K562 (cell line): ENCODE data around the gene CYSRT1. TPM values are rescaled to one million over a fixed set of nuclear protein-coding genes. Genes with fewer than 3 reads are reported as not detected.

Experiments used
- ATAC-seq: fragments of 200-7000 bp; cut with Tn5 transposase; 3 replicates; pipeline ENCODE4 v1.9.1; 2020; ENCODE audit warnings: moderate library complexity
- BruUV-seq: library from RNA; stranded (reverse); fragments of 400-500 nt; replicated peaks from 2 replicates; lab custom pipeline; 2021; lab: Mats Ljungman, UMichigan
- CTCF ChIA-PET: fragments of 300-600 bp; formaldehyde crosslinking; extraction: SDS; loops from one replicate; lab custom pipeline; 2021; ENCODE audit warnings: low intra/inter-chr PET ratio; lab: Yijun Ruan, JAX
- POLR2A ChIA-PET: fragments of 300-600, 350-650 bp; sonication (Branson Sonifier 250); formaldehyde crosslinking; extraction: SDS; loops from one replicate; lab custom pipeline; 2021; ENCODE audit warnings: antibody characterized with exemption, inconsistent platforms; lab: Yijun Ruan, JAX
- DNase-seq, 4 experiments: peaks; one replicate each; pipeline versions ENCODE4 v3.0.0 to v3.0.0-alpha.2; 2011 to 2018; ENCODE audit warnings: low spot score in 3 of 4, mixed read lengths in 3 of 4; ENCODE audit errors: extremely low read depth in 1 of 4
- FAIRE-seq: peaks from 2 replicates; lab custom pipeline; 2011; peaks lifted over from hg19 to GRCh38; lab: Jason Lieb, UNC
- H2AFZ ChIP-seq: 2 replicates; pipeline ENCODE4 v1.6.0; 2011; ENCODE audit warnings: low read depth, low read length, control low read depth, inconsistent platforms
- H3K27ac ChIP-seq: fragments of 200-600 bp; 3 replicates; pipeline ENCODE4 v1.8.0; 2011; ENCODE audit warnings: low read depth, mild to moderate bottlenecking, control low read depth, inconsistent platforms, low read length, moderate library complexity, mixed read lengths; ENCODE audit errors: extremely low read depth
- H3K27me3 ChIP-seq, 2 experiments: fragments of 300-600 bp in 1 of 2; 2 replicates in 1 of 2; 3 replicates in 1 of 2; pipeline versions ENCODE4 v1.6.0 to v1.8.0; 2011; ENCODE audit warnings: inconsistent platforms in 2 of 2, low read length in 2 of 2, mild to moderate bottlenecking in 1 of 2, mixed read lengths in 1 of 2, moderate library complexity in 1 of 2; ENCODE audit not compliant: control insufficient read depth in 2 of 2, insufficient read depth in 2 of 2
- H3K36me3 ChIP-seq: fragments of 300-600 bp; 3 replicates; pipeline ENCODE4 v1.8.0; 2011; ENCODE audit warnings: mild to moderate bottlenecking, low read length, inconsistent platforms; ENCODE audit not compliant: control insufficient read depth, insufficient read depth
- H3K4me1 ChIP-seq, 2 experiments: fragments of 200-600 bp in 1 of 2; replicated peaks in 1 of 2; 2 replicates in 1 of 2; 3 replicates in 1 of 2; pipeline versions ENCODE4 v1.5.1 to v1.8.0; 2011; ENCODE audit warnings: inconsistent platforms in 2 of 2, low read length in 2 of 2, mild to moderate bottlenecking in 1 of 2, mixed read lengths in 1 of 2, moderate library complexity in 1 of 2; ENCODE audit not compliant: control insufficient read depth in 2 of 2, insufficient read depth in 2 of 2
- H3K4me2 ChIP-seq: 2 replicates; pipeline ENCODE4 v1.6.1; 2011; ENCODE audit warnings: low read length, control low read depth, inconsistent platforms, mixed read lengths; ENCODE audit not compliant: insufficient read depth
- H3K4me3 ChIP-seq: fragments of 200-600 bp; sonication (generic), shearing (Covaris generic); 2 replicates; pipeline ENCODE4 v1.5.1; 2016; ENCODE audit warnings: control low read depth, inconsistent platforms
- H3K79me2 ChIP-seq: fragments of 200-600 bp; 3 replicates; pipeline ENCODE4 v1.8.0; 2011; ENCODE audit warnings: low read length, inconsistent platforms; ENCODE audit not compliant: control insufficient read depth, insufficient read depth
- H3K9ac ChIP-seq, 2 experiments: 2 replicates each; pipeline versions ENCODE4 v1.6.0 to v1.6.1; 2011; ENCODE audit warnings: low read depth in 2 of 2, low read length in 2 of 2, control low read depth in 1 of 2, inconsistent platforms in 1 of 2, mild to moderate bottlenecking in 1 of 2, mixed read lengths in 1 of 2; ENCODE audit not compliant: insufficient read depth in 1 of 2
- H3K9me1 ChIP-seq: one replicate; pipeline ENCODE4 v1.6.0; 2011; ENCODE audit warnings: inconsistent platforms, mild to moderate bottlenecking, low read length, moderate library complexity; ENCODE audit not compliant: control insufficient read depth, insufficient read depth
- H3K9me3 ChIP-seq: replicated peaks from 2 replicates; pipeline ENCODE4 v1.5.1; 2011; ENCODE audit warnings: low read depth, low read length, inconsistent platforms; ENCODE audit not compliant: control insufficient read depth, insufficient read depth
- H4K20me1 ChIP-seq: replicated peaks from 2 replicates; pipeline ENCODE4 v1.6.1; 2011; ENCODE audit warnings: low read length, inconsistent platforms, mixed read lengths; ENCODE audit not compliant: control insufficient read depth, insufficient read depth
- BACH1 ChIP-seq: fragments of 200-800 bp; sonication (Bioruptor generic); IDR thresholded peaks from 2 replicates; pipeline ENCODE4 v1.6.1; 2016; ENCODE audit warnings: missing genetic modification characterization, missing compliant biosample characterization
- C11orf30 ChIP-seq: fragments of 450-650 bp; IDR thresholded peaks from 2 replicates; pipeline ENCODE4 v1.6.1; 2016; ENCODE audit warnings: low read depth, mild to moderate bottlenecking
- FOXA1 ChIP-seq: fragments of 450-650 bp; IDR thresholded peaks from 2 replicates; pipeline ENCODE4 v1.6.1; 2016; ENCODE audit warnings: mild to moderate bottlenecking, borderline replicate concordance
- GTF2F1 ChIP-seq: IDR thresholded peaks from 2 replicates; pipeline ENCODE4 v1.6.1; 2011; ENCODE audit warnings: low read depth, low read length, improper control_type of control experiment
- HNRNPK ChIP-seq: fragments of 200-400 bp; formaldehyde crosslinking; IDR thresholded peaks from one replicate; pipeline ENCODE4 v1.6.1; 2018; ENCODE audit warnings: mild to moderate bottlenecking, low read depth, low read length; ENCODE audit not compliant: poor library complexity, severe bottlenecking
- HNRNPL ChIP-seq: fragments of 200-400 bp; formaldehyde crosslinking; IDR thresholded peaks from 2 replicates; pipeline ENCODE4 v1.6.1; 2017; ENCODE audit warnings: low read depth, mild to moderate bottlenecking, low read length
- MAFG ChIP-seq: fragments of 450-650 bp; conservative IDR thresholded peaks from 2 replicates; pipeline ENCODE4 v1.6.1; 2016; ENCODE audit warnings: missing genetic modification characterization, missing compliant biosample characterization
- MAZ ChIP-seq, 2 experiments: fragments of 450-650 bp in 1 of 2; sonication (generic) in 1 of 2; formaldehyde crosslinking; IDR thresholded peaks in 1 of 2; conservative IDR thresholded peaks in 1 of 2; 2 replicates each; pipeline versions ENCODE4 v1.4.0 to v1.5.0; 2020; ENCODE audit warnings: mild to moderate bottlenecking in 1 of 2, missing genetic modification reagents in 1 of 2
- NFE2 ChIP-seq: IDR thresholded peaks from 2 replicates; pipeline ENCODE4 v1.6.1; 2014; ENCODE audit warnings: antibody characterized with exemption, low read depth
- STAG1 ChIP-seq: sonication (generic); formaldehyde crosslinking; IDR thresholded peaks from 2 replicates; pipeline ENCODE4 v1.5.0; 2020; ENCODE audit warnings: missing genetic modification reagents, borderline replicate concordance
- TCF7 ChIP-seq: sonication (generic); IDR thresholded peaks from 2 replicates; pipeline ENCODE4 v1.6.1; 2016; ENCODE audit warnings: antibody characterized with exemption, borderline replicate concordance
- TEAD1 ChIP-seq, 2 experiments: fragments of 450-650 bp in 1 of 2; sonication (generic) in 1 of 2; formaldehyde crosslinking; IDR thresholded peaks; 2 replicates each; pipeline versions ENCODE4 v1.4.0 to v1.8.0; 2020 to 2022; ENCODE audit warnings: mild to moderate bottlenecking in 2 of 2, missing genetic modification reagents in 1 of 2
- YY1 ChIP-seq, 3 experiments: IDR thresholded peaks; 2 replicates each; pipeline ENCODE4 v1.6.1; 2011; ENCODE audit warnings: low read length in 2 of 3, mild to moderate bottlenecking in 2 of 3, moderate library complexity in 2 of 3, borderline replicate concordance in 1 of 3, control low read depth in 1 of 3, low read depth in 1 of 3; ENCODE audit not compliant: insufficient read depth in 3 of 3, insufficient replicate concordance in 2 of 3, control insufficient read depth in 1 of 3, insufficient read length in 1 of 3; ENCODE audit errors: extremely low read depth in 1 of 3
- ZNF316 ChIP-seq: fragments of 450-650 bp; IDR thresholded peaks from 2 replicates; pipeline ENCODE4 v1.6.1; 2016
- ZNF551 ChIP-seq: fragments of 250-450 bp; sonication (Bioruptor Pico); IDR thresholded peaks from 2 replicates; pipeline ENCODE4 v1.5.0; 2021; ENCODE audit warnings: mild to moderate bottlenecking, moderate library complexity
- ZNF830 ChIP-seq: fragments of 250-450 bp; sonication (Bioruptor Pico); IDR thresholded peaks from 2 replicates; pipeline ENCODE4 v1.5.0; 2021; ENCODE audit warnings: mild to moderate bottlenecking
- WGBS: fragments of 100-300 bp; shearing (Covaris generic); methylation state at CpG from one replicate; pipeline ENCODE4 v1.1.6; 2016; ENCODE audit warnings: low coverage, mixed read lengths; ENCODE audit not compliant: insufficient coverage; ENCODE audit errors: missing lambda C conversion rate; 5-methylcytosine and 5-hydroxymethylcytosine counted together
- in situ Hi-C: fragments of 300-500 bp; cut with MboI; formaldehyde crosslinking; loops from 4 replicates; pipeline ENCODE4 v1.15.0; 2018; ENCODE audit warnings: inconsistent platforms, mixed read lengths
- intact Hi-C: fragments of 100-400 bp; cut with micrococcal nuclease; formaldehyde crosslinking; loops from 2 replicates; pipeline ENCODE4 v1.14.2; 2022
- polyA plus RNA-seq, 8 experiments: library from polyadenylated mRNA; depleted of rRNA in 4 of 8; stranded (reverse) in 5 of 8; unstranded in 3 of 8; fragments of >200 nt; fragmentation: Nextera tagmentation in 2 of 8; fragmentation: Illumina TruSeq in 1 of 8; extraction: Ambion mirVana in 2 of 8; extraction: Trizol in 1 of 8; gene quantifications; 2 replicates each; pipeline versions ENCODE4 v1.2.1 to v1.2.3, GENCODE V29; 2011 to 2014; ENCODE audit warnings: inconsistent platforms in 1 of 8, missing spikeins in 1 of 8
- total RNA-seq, 7 experiments: library from RNA; depleted of rRNA in 6 of 7; stranded (reverse); fragments of >200 nt in 6 of 7; fragmentation: Illumina TruSeq in 2 of 7; extraction: Trizol in 2 of 7; gene quantifications; 2 replicates each; pipeline versions ENCODE4 v1.2.1 to v1.2.3, GENCODE V29; 2011 to 2021; ENCODE audit warnings: low replicate concordance in 1 of 7
- TF ChIP-seq, protein P1 (sequence below): sonication (generic); formaldehyde crosslinking; IDR thresholded peaks from 2 replicates; pipeline ENCODE4 v1.9.0; 2022; ENCODE audit warnings: mild to moderate bottlenecking, missing genetic modification reagents

CYSRT1 gene
- total and polyA plus RNA-seq, 9 of the 15 experiments (the other 6 are each of a cell fraction or from before 2014, with no cell fraction given) = 0.04 to 1.4 (median 0.42) TPM; not detected in 3

DNA sequence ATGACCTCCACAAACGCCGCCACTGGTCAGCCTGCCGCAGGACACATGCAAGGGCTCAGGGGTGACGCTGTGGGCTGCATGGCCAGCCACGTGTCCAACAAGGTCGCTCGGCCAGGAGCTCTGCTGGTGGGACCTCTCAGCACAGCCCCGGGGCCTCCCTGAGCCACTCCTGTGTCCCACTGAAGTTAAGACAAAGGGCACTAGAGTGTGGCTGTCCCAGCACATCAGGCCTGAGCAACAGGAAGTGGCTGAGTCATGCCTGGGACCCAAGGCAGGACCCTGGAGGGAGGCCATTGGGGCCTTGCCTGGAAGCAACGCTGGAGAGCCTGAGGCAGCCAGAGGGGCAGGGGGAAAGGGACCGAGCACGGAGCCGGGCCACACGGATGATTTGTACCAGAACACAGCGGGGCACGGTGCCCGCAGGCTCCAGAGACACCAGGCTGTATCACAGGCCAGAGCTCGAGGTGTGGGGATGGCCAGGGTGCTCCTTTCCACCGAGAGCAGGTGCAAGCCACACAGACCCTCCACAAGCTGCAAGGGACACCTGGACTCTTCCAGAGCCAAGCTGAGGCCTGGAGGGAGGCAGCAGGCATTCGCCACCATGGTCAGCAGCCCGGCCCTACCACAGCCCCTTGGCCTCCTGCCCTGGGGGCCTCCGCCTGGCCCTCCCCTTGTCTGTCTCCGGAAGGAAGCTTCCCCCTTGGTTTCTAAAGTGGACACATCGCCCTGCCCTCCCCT is 46.6 kb upstream of the CYSRT1 start:
- Histone ChIP-seq H4K20me1 (0 out of 2 replicates have a peak, but pooled peaks cover 5% of the 10 kb centered on the region), H2AFZ (no peak overlapping the region), H3K4me3 (no peak overlapping the region), H3K9me1 (no peaks in the 10 kb centered on the region), H3K9me3 (no peaks in the 10 kb centered on the region), H3K27me3 (no peaks in the 10 kb centered on the region), H3K4me1 (peaks cover 3 to 71% of the 10 kb centered on the region in 2 experiments; a peak in 3 of 5 replicates), H3K4me2 (no peak overlapping the region), H3K27ac (peak overlapping the region; percentile 45; the same call in 1 of the 3 replicates), H3K9ac (peak overlapping the region in 1 of 2 experiments; percentile 83; a peak in 2 of 4 replicates), H3K79me2 (no peaks in the 10 kb centered on the region), H3K36me3 (peaks cover 47% of the 10 kb centered on the region; the same call in 1 of the 3 replicates)
- ChIA-PET CTCF (interaction anchor here (0.6 to 0.7 kb wide), 2 partner anchors 28 to 47 kb away, joined by 3 read pairs; no protein-coding TSS in a partner anchor), POLR2A (interaction anchor here (0.6 to 1.4 kb wide), 5 partner anchors 11 to 384 kb away, joined by 3 to 8 read pairs (median 3); partner anchors contain the start of genes SSNA1 and TUBB4B)
- FAIRE-seq = no peak
- BruUV-seq = no TSS peak
- WGBS = 78% methylated on average over 18 of the region's 23 CpGs
- intact Hi-C loops (no loop called here), in situ Hi-C loops (no loop called here)
- DNase-seq = peak in 1 of 4 experiments; percentile 41
- peak; percentile 18; the same call in 2 of the 3 replicates for ATAC-seq
- TF ChIP-seq STAG1 (CRISPR knock-in tag) (no peak), YY1 (IDR thresholded peaks at IDR 0.05; ENCODE audit: borderline replicate concordance in 1 of 3, control insufficient read depth in 1 of 3, extremely low read depth in 1 of 3, insufficient read depth in 3 of 3, insufficient read length in 1 of 3, insufficient replicate concordance in 2 of 3, low read depth in 1 of 3, low read length in 2 of 3) (peak in 2 of 3 experiments; percentile 25 to 32), MAZ (CRISPR knock-in tag; conservative IDR thresholded peaks at IDR 0.05 in 1 of 2, IDR thresholded peaks at IDR 0.05 in 1 of 2) (no peak), BACH1 (tag) (no peak), C11orf30 (peak; percentile 33; the same call in 1 of the 2 replicates), FOXA1 (no peak), GTF2F1 (no peak), ZNF316 (peak; percentile 43), ZNF830 (CRISPR knock-in tag) (no peak), TCF7 (no peak), TEAD1 (CRISPR knock-in tag; IDR thresholded peaks at IDR 0.05) (no peak), ZNF551 (CRISPR knock-in tag) (no peak), NFE2 (peak; percentile 42; the same call in 1 of the 2 replicates), HNRNPK (no peak), HNRNPL (no peak), MAFG (0 out of 2 replicates have a peak, but pooled peaks have one; percentile 8)
- TF ChIP-seq, protein P1, sequence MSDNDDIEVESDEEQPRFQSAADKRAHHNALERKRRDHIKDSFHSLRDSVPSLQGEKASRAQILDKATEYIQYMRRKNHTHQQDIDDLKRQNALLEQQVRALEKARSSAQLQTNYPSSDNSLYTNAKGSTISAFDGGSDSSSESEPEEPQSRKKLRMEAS (CRISPR knock-in tag) = peak; percentile 44
